Right renal cortex interstitium (tissue), 3 donors: ENCODE measurements around the gene FANCD2. TPM values are rescaled to one million over a fixed set of nuclear protein-coding genes. Genes with fewer than 3 reads are reported as not detected.
"Not testable (repeated sequence)": the region's sequence is repeated elsewhere in the genome, so short reads cannot be mapped to it uniquely, and the experiment has no call there.

Experiments
- DNase-seq, 3 donors: peaks; one replicate each; pipeline ENCODE4 v3.0.0-alpha.2; 2013; ENCODE audit warnings: low read depth in 3 of 3, low spot score in 2 of 3
- polyA plus RNA-seq, 3 donors: library from polyadenylated mRNA; unstranded; fragments of 120-200 nt; gene quantifications; one replicate each; pipeline ENCODE4 v1.2.1, GENCODE V29; 2013; ENCODE audit not compliant: insufficient read length in 3 of 3

Gene FANCD2
- polyA plus RNA-seq, 3 donors: 18.1 to 20.9 (median 19.5) TPM

DNA sequence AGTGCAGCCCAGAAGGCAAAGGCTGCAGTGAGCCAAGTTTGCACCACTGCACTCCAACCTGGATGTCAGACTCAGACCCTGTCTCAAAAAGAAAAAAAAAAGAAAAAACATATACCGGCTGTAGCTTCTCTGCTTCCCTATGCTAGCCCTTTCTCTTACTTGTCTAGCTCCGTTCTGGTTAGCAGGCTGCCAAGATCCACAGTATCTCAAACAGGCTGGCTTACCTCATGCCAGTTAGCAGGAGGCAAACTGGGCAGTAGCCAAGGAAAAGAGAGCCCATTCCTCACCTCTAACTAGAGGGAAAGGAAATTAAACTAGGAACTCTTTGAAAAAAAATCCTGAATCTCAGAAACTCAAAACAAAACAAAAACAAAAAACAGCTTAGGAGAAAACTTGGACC lies 65.2 kb downstream of the FANCD2 start:
- DNase-seq: not testable (repeated sequence)

GRCh38 chr3:10093678-10094077 lies 67.4 kb downstream of the FANCD2 start:
- DNase-seq: no peak

GRCh38 chr3:10099041-10099440 lies 72.8 kb downstream of the FANCD2 start:
- no peak for DNase-seq

DNA sequence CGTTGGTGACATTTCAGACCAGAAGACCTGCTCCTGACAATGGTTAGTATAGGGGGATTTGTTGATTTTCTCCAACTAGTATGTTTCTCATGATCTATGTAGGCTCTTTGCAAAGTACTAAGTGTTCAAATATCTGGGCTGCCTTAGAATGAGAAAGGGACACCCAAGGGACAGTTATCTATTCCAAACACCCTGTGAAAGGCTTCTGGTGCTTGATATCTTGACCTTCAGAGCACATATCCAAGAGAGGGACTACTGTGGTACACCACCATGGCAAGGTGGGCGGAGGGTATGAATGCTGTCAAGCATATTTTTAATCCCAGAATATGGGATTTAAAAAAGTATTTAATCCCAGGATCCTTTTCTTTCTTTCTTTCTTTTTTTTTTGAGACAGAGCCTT lies 80.7 kb downstream of the FANCD2 start:
- DNase-seq: no peak

DNA sequence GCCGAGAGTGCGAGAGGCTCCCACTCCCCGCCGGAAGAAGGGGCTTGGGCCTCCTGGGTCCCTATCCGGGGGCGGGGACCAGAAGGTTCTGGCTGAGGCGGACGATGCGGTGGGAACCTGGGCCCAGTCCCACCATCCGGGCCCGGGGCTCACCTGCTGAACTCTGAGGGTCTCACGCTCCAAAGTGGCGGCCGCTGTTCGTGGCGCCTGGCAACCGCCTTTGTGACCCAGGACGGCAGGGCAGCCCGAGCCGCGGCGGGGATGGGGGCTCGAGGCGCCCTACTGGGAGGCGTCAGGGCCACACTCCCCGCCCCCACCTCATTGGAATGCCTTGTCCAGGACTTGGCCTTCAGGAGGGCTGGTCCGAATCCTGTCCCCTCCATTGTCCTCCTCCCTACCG lies 81.9 kb downstream of the FANCD2 start, which contains the start of gene FANCD2OS:
TSS of gene FANCD2OS (minus strand) at position 165 of the 400 bp plus-strand sequence. CDS start 3,481 bp downstream, outside the sequence.
- no peak for DNase-seq

GRCh38 chr3:10115326-10116137 lies 89.3 kb downstream of the FANCD2 start, which contains the start of gene BRK1:
BRK1 (plus strand) TSS chr3:10115675; CDS start chr3:10115702, 27 bp downstream.
- DNase-seq: peak; percentile 86 to 87 (median 86)

DNA sequence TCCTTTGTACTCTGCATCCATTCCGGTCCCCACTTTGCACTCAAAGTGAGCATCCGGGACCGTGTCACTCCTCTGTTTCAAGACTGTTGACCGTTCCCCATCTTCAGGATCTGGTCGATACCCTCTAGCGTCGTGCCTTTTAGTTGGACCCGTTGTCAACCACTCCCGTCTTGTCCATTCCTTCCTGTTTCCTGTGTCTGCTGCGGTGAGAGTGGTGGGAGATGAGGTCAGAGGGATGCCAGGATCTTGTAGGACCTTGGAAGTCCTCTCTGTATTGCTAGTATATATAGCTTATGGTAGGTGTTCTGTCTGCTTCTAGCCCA lies 89.9 kb downstream of the FANCD2 start:
- peak in 2 of 3 donors; percentile 4 to 15 for DNase-seq

DNA sequence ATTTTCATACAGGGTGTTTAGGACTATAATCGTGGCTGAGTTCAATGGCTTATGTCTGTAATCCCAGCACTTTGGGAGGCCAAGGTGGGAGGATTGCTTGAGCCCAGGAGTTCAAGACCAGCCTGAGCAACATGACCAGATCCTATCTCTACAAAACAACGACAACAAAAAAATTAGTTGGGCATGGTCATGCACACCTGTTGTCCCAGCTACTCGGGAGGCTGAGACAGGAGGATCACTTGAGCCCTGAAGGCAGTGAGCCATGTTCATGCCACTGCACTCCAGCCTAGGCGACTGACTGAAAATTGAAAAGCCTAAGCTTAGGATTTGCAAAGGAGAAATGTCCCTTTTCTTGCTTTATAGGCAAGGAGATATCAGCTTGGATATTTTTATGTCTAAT lies 90.7 kb downstream of the FANCD2 start:
- no peak for DNase-seq

- no peak for DNase-seq
Observed at GRCh38 chr3:10119376-10119775, 93.1 kb downstream of the FANCD2 start.

GRCh38 chr3:10121064-10121463 lies 94.8 kb downstream of the FANCD2 start:
- DNase-seq: no peak

GRCh38 chr3:10122724-10123123 lies 96.5 kb downstream of the FANCD2 start:
- DNase-seq: no peak

DNA sequence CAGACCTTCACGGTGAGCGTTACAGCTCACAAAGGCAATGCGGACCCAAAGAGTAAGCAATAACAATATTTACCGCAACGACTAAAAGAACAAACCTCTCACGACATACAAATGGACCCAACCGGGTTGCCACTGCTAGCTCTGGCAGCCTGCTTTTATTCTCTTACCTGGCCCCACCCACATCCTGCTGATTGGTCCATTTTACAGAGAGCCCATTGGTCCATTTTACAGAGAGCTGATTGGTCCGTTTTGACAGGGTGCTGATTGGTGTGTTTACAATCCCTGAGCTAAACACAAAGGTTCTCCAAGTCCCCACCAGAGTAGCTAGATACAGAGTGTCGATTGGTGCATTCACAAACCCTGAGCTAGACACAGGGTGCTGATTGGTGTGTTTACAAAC lies 109.6 kb downstream of the FANCD2 start:
- DNase-seq: not testable (repeated sequence)

DNA sequence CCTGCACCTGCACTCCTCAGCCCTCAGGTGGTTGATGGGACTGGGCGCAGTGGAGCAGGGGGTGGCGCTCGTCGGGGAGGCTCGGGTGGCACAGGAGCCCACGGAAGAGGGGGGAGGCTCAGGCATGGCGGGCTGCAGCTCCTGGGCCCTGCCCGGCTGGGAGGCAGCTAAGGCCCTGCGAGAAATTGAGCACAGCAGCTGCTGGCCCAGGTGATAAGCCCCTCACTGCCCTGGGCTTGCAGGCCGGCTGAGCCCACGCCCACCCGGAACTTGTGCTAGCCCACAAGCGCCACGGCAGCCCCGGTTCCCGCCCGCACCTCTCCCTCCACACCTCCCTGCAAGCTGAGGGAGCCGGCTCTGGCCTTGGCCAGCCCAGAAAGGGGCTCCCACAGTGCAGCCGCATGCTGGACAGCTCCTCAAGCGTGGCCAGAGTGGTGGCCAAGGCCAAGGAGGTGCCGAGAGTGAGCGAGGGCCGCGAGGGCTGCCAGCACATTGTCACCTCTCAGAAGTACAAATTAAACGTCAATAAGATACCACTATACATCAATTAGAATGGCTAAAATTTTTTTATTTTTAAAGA lies 110.3 kb downstream of the FANCD2 start:
- DNase-seq: no peak

DNA sequence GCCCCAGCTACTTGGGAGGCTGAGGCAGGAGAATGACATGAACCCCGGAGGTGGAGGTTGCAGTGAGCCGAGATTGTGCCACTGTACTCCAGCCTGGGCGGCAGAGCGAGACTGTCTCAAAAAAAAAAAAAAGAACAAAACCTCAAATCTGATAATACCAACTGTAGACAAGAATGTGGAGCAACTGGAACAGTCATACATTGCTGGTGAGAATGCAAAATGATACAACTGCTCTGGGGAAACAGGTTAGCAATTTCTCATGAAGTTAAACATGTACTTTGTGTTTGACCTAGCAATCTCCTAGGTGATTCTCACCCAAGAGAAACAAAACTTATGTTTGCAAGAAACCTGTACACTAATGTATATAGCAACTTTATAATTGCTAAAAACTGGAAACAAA lies 110.9 kb downstream of the FANCD2 start:
- no peak for DNase-seq

GRCh38 chr3:10140996-10141546 lies 114.8 kb downstream of the FANCD2 start:
- DNase-seq: no peak

DNA sequence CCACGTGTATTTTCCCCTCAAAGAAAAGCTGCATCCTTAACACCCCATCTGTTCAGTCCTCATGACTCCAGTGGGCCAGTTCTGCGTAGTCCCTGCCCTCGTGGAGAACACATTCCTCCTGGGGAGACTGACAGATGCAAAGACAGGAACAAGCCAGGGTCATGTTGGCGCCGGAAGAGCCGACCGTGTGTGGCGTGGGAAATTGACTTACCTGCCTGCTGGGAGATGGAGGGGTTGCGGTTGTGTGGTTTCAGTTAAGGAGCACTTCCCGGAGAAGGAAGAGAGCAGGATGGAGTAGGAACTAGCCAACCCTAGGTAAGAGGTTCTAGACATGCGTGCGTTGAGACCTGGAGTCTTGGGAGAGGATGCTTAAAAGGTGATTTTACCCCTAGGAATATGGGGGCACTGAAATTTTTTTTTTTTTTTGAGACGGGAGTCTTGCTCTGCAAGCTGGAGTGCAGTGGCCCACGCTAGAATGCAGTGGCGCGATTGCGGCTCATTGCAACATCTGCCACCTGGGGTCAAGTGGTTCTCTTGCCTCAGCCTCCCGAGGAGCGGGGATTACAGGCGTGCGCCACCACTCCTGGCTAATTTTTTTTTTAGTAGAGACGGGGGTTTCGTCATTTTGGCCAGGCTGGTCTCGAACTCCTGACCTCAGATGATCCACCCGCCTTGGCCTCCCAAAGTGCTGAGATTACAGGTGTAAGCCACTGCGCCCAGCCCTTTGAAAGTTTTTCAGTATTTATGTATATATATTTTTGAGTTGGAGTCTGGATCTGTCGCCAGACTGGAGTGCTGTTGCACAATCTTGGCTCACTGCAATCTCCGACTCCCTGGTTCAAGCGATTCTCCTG lies 116.7 kb downstream of the FANCD2 start:
- DNase-seq: no peak

DNA sequence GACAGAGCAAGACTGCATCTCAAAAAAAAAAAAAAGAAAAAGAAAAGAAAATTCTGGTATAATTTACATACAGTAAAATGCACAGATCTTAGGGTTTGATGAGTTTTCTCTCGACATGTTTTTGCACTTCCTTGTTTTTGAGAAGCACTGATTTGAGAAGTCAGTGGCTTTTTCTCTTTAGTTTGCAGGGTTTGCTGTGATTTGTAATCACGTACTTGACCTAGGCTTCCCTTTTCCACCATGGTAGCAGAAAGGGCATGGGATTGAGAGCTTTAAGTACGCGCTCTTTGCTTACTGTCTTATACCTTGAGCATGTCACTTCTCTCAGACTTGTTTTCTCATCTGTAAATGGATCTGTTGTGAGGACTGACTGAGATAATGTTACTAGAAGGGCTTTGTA lies 119.4 kb downstream of the FANCD2 start:
- DNase-seq: no peak

DNA sequence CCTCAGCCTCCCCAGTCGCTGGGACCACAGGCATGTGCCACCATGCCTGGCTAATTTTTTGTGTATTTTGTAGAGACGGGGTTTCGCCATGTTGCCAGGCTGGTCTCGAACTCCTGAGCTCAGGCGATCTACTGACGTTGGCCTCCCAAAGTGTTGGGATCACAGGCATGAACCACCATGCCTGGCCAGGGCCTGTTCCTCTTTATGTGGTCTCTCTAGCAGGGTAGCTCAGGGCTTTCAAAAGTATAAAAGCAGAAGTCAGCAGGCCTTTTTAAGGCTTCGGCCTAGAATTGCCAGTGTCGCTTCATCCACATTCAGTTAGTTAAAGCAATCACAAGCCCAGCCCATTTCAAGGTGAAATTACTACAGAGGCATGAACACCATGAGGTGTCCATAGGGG lies 123.0 kb downstream of the FANCD2 start:
- no peak for DNase-seq

DNA sequence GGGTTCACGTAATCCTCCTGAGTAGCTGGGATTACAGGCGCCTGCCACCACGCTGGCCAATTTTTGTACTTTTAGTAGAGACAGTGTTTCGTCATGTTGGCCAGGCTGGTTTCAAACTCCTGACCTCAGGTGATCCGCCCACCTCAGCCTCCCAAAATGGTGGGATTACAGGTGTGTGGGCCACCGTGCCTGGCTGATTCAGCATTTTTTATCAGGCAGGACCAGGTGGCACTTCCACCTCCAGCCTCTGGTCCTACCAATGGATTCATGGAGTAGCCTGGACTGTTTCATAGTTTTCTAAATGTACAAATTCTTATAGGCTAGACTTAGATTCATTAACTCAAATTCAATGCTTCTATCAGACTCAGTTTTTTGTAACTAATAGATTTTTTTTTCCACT lies 124.8 kb downstream of the FANCD2 start:
- DNase-seq: no peak
